Activated T-cell treated with anti-CD3 and anti-CD28 coated beads, Interleukin-2, amount 50 U/mL, for 4 hours (primary cell): ENCODE data around the gene RNU6-1. TPM values are rescaled to one million over a fixed set of nuclear protein-coding genes. Genes with fewer than 3 reads are reported as not detected.
A peak's percentile ranks its signal among the peaks of the same experiment; 100 is the strongest.

Experiments
- ATAC-seq, 2 donors: fragments of 200-7000 bp; cut with Tn5 transposase; one replicate each; pipeline ENCODE4 v1.10.0; 2021
- DNase-seq: peaks from one replicate; pipeline ENCODE4 v3.0.0-alpha.2; 2020
- H3K27me3 Mint-ChIP-seq: one replicate; pipeline ENCODE4 v1.8.0; 2021; ENCODE audit warnings: low read depth, mixed read lengths
- H3K36me3 Mint-ChIP-seq: one replicate; pipeline ENCODE4 v1.8.0; 2022; ENCODE audit warnings: mixed read lengths; ENCODE audit not compliant: insufficient read depth
- H3K4me1 Mint-ChIP-seq: one replicate; pipeline ENCODE4 v1.8.0; 2021; ENCODE audit warnings: low read depth, mixed read lengths
- H3K4me3 Mint-ChIP-seq: one replicate; pipeline ENCODE4 v1.8.0; 2021; ENCODE audit warnings: mild to moderate bottlenecking, moderate library complexity, mixed read lengths
- H3K9me3 Mint-ChIP-seq: one replicate; pipeline ENCODE4 v1.8.0; 2021; ENCODE audit warnings: mixed read lengths
- total RNA-seq, 3 donors: library from RNA; stranded (reverse); gene quantifications; one replicate each; pipeline ENCODE4 v1.2.1, GENCODE V29; 2021

Gene RNU6-1
- total RNA-seq, 3 donors from 2014 or later = not detected

DNA sequence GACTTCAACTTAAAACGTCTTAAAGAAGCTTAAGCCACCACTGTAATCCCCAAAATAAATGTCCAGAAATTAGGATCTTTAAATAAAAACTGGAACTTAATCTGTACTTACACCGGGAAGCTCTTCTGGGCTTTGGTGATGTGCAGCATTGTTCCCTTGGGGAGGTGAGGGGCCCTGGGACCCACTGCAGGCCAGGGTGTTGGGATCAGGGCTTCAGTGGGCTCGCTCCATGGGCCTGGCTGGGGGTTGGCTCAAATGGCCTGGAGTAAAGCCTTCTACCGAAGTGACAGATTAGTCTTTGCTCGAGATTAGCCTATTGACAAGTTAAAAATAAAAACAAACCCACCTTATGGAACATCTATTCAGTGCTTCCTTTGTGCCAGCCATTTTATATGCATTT lies 6.1 kb upstream of the RNU6-1 start:
- ATAC-seq (no peak), DNase-seq (no peak)
- Mint-ChIP-seq H3K9me3 (no peaks in the 10 kb centered on the region), H3K36me3 (no peaks in the 10 kb centered on the region), H3K4me1 (peaks cover 6% of the 10 kb centered on the region), H3K4me3 (no peak overlapping the region), H3K27me3 (peaks cover 5% of the 10 kb centered on the region)

DNA sequence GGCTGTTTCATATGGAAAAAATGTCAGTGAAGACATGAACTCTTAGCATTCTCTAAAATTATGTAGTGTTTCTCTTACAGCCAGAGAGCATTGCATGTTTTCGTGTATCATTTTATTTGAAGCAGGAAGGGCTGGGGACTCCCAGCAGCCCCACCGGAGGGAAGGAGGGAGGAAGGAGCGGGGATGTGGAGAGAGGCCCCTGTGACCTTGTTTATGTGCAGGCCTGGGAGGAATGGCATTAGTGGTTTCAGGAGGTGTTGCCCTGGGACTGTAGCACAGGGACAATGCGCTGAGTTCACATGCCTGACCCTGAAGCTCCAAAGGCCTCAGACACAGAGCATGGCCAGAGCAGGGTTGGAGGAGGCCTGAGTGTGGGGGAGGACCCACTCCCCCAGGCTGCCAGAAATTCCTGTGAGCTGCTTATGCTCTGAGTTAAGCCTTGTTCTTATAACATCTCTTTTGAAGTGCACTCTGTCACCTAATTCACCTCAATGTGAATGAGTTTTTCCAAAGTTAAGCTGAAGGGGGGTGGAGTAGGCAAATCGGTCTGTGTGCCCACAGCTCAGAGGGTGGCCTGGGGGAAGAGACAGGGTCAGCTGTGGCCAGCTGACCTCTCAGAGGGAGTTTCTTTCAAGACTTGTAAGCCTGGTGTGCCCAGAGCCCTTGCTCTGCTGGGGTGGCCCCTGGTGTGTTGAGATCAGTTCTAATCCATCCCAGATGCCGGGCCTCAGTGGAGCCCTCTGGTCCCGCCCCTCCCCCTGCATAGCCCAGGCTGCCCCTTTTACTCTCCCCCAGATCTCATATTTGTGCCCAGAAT lies 3.9 kb upstream of the RNU6-1 start:
- Mint-ChIP-seq H3K36me3 (no peaks in the 10 kb centered on the region), H3K9me3 (no peaks in the 10 kb centered on the region), H3K4me3 (no peak overlapping the region), H3K4me1 (peaks cover 14% of the 10 kb centered on the region), H3K27me3 (no peaks in the 10 kb centered on the region)
- DNase-seq = no peak
- ATAC-seq = no peak

DNA sequence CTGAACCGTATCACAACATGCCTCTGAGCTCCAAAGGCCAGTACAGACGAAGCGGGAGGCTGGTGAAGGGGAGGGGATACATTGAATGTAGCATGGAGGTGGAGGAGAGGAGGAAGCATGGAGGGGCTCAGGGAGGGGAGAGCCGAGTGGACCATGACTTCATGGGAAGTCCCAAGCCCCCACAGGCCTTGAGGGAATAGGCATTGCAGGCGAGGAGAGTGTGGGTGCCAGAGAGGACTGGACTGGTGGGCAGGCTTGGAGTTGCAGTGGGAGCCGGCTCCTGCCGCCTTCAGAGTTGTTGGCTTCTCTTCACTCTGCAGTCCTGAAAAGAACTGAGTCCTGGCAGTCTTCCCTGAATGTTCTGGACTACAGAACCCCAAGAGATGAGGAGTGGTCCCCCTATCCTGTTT lies 3.3 kb upstream of the RNU6-1 start:
- Mint-ChIP-seq H3K4me1 (peaks cover 19% of the 10 kb centered on the region), H3K36me3 (no peaks in the 10 kb centered on the region), H3K4me3 (no peak overlapping the region), H3K27me3 (no peaks in the 10 kb centered on the region), H3K9me3 (no peaks in the 10 kb centered on the region)
- DNase-seq = no peak
- no peak for ATAC-seq

DNA sequence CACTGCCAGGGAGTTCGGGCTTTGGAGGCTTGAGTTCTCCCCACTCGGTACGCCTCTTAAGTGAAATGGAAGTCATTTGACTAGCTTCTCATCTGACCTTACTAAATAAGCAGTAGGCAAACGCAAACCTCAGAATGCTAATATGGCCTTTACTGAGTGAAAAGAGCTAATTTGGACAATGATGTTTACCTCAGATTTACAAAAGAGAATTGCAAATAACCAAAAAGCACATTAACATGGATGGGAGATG lies 1.6 kb upstream of the RNU6-1 start:
- H3K4me3 Mint-ChIP-seq = peak overlapping the region; percentile 88
- no peak for ATAC-seq
- no peaks in the 10 kb centered on the region for H3K36me3 Mint-ChIP-seq
- H3K9me3 Mint-ChIP-seq = no peaks in the 10 kb centered on the region
- H3K27me3 Mint-ChIP-seq = peaks cover 2% of the 10 kb centered on the region
- peaks cover 21% of the 10 kb centered on the region for H3K4me1 Mint-ChIP-seq
- DNase-seq = no peak

DNA sequence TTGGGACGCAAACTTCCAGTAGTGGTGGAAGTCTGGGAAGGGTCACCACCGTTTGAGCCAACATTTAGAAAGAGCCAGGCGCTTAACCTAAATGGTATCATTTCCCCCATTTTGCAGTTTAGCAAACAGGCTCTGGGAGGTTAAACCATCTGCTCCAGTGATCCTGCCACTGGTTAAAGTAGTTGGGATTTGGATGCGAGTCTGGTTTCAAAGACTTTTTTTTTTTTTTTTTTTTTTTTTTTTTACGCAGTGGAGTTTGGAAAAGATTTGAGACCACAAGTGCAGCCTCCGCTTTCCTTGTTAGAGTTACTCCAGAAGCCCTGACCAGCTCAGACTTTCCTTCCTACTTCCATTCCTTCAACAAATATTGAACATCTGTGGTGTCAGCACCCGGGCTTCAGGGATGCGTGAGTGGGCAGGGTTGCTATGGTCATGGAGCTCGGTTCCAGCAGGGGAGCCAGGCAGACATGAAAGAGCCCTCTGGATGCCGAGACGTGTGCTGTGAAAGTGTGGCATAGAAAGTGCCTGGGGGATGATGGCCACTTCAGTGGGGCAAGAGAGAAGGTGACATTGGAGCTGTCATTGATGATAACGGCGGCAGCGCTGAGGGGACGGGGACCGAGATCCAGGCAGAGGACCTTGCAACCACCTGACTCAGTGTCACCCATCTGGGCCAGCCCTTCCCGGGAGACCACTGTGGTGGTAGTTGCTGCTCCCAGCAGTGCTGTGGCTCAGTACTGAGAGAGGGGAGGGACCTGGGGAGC lies 1.1 kb upstream of the RNU6-1 start:
- ATAC-seq (no peak), DNase-seq (no peak)
- Mint-ChIP-seq H3K27me3 (peaks cover 4% of the 10 kb centered on the region), H3K36me3 (no peaks in the 10 kb centered on the region), H3K4me3 (peak overlapping the region; percentile 88), H3K4me1 (peaks cover 25% of the 10 kb centered on the region), H3K9me3 (no peaks in the 10 kb centered on the region)

DNA sequence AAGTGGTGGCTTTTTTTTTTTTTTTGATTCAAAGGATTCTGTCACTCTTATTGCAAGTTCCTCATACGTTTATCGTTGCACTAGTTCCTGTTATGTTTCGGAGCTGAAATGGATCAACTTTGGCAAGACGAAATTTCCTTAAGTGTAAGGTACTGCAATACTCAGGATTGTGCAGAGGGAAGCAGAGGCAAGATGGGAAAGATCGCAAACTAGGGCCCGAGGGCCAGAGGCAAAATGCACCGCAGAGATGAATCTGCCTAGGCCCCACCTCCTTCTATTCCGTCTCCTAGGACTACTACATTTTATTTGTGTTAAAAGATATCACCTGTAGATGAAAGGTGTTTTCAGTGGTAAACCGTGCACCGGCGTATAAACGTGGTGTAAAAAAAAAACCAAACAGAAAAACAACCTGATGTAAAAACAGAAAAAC lies 331 bp downstream of the RNU6-1 start:
- Mint-ChIP-seq H3K27me3 (peaks cover 16% of the 10 kb centered on the region), H3K9me3 (no peaks in the 10 kb centered on the region), H3K4me3 (peak overlapping the region; percentile 88), H3K36me3 (no peaks in the 10 kb centered on the region), H3K4me1 (peaks cover 32% of the 10 kb centered on the region)
- DNase-seq (no peak), ATAC-seq (peak; percentile 18 to 24)

DNA sequence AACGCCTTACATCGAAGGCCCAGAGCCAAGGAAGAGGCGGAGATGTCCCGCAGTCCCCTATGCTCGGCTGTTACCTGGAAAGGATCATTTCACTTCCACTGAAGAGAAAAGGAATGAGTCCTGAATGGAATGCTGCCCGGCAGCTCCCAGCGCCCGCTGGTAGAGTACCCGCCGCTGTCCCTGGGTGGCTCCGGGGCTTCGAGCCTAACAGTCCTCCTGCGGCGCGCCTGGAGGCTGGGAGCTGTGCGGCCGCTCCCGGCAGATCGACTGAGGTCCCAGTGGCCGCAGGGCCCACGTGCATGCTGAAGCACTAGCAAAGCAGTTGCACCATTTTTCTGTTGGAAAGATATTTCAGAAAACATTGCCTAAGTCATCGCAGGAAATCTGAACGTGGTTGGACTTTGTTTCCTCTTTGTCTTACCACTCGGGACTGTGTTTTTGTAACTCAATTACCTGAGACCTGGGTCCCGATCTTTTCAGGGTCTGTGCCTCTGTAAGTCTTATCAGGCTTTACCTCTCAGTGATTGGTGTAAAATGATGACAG lies 984 bp downstream of the RNU6-1 start:
- Mint-ChIP-seq H3K4me1 (peaks cover 36% of the 10 kb centered on the region), H3K9me3 (no peaks in the 10 kb centered on the region), H3K27me3 (peaks cover 23% of the 10 kb centered on the region), H3K4me3 (peak overlapping the region; percentile 24), H3K36me3 (no peaks in the 10 kb centered on the region)
- DNase-seq (no peak), ATAC-seq (no peak)

DNA sequence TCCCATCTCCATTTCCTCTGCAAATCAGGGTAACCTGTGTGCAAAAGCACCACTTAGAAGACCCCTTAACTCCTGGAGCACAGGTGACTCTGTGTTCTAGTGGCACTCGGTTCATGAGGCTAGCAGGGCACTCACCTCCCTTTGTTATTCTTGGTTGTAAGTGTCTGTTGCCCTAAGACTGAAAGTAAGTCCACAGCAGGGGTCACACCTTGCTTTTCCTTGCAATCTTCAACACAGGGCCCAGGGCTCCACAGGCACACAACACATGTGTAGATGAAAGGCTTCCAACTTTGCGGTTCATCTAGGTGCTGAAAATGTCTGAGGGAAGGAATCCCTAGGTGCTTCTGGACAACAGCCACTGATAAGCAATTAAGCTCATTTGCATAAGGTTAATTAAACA lies 2.9 kb downstream of the RNU6-1 start:
- Mint-ChIP-seq H3K36me3 (no peaks in the 10 kb centered on the region), H3K4me1 (peaks cover 46% of the 10 kb centered on the region), H3K4me3 (no peak overlapping the region), H3K27me3 (peaks cover 40% of the 10 kb centered on the region), H3K9me3 (no peaks in the 10 kb centered on the region)
- no peak for ATAC-seq
- DNase-seq = no peak

DNA sequence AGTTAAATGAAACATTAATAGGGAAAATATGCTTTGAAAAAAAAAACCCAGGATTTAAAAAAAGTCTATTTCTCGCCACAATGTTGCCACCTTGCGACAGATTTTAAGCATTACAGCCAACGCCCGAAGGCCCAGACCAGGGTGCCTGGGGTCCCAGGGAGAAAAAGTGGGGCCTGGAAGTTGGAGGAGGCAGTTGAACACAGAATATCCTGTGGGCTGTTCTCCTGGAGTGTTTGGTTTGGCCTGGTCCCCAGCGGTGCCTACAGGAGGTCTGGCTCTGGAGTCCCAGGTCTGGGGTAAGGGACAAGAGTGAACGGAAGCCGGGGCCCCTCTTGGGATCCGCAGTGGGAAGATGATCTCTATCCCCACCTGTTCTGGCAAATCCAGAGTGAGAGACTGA lies 3.4 kb downstream of the RNU6-1 start:
- peaks cover 45% of the 10 kb centered on the region for H3K4me1 Mint-ChIP-seq
- H3K4me3 Mint-ChIP-seq = peak overlapping the region; percentile 76
- no peaks in the 10 kb centered on the region for H3K9me3 Mint-ChIP-seq
- peak; percentile 55 for DNase-seq
- ATAC-seq = no peak
- H3K27me3 Mint-ChIP-seq = peaks cover 43% of the 10 kb centered on the region
- H3K36me3 Mint-ChIP-seq = no peaks in the 10 kb centered on the region

DNA sequence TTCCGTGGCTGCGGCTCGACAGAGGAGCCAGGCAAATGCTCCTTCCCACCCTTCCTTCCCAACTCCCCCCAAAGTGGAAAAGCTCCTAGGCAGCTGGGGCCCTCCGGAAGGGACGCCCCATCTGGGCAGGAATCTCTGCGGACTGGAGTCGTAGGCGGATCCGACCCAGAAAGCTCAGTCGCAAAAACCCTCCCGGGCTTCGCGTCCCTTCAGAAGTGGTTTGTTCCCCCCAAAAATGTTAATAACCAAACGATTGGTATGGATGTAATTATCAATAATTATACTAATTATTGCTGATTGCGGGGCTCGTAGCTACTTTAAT lies 3.8 kb downstream of the RNU6-1 start:
- no peaks in the 10 kb centered on the region for H3K9me3 Mint-ChIP-seq
- ATAC-seq (no peak), DNase-seq (no peak)
- no peaks in the 10 kb centered on the region for H3K36me3 Mint-ChIP-seq
- H3K4me3 Mint-ChIP-seq = peak overlapping the region; percentile 76
- peaks cover 41% of the 10 kb centered on the region for H3K4me1 Mint-ChIP-seq
- H3K27me3 Mint-ChIP-seq = peaks cover 47% of the 10 kb centered on the region

DNA sequence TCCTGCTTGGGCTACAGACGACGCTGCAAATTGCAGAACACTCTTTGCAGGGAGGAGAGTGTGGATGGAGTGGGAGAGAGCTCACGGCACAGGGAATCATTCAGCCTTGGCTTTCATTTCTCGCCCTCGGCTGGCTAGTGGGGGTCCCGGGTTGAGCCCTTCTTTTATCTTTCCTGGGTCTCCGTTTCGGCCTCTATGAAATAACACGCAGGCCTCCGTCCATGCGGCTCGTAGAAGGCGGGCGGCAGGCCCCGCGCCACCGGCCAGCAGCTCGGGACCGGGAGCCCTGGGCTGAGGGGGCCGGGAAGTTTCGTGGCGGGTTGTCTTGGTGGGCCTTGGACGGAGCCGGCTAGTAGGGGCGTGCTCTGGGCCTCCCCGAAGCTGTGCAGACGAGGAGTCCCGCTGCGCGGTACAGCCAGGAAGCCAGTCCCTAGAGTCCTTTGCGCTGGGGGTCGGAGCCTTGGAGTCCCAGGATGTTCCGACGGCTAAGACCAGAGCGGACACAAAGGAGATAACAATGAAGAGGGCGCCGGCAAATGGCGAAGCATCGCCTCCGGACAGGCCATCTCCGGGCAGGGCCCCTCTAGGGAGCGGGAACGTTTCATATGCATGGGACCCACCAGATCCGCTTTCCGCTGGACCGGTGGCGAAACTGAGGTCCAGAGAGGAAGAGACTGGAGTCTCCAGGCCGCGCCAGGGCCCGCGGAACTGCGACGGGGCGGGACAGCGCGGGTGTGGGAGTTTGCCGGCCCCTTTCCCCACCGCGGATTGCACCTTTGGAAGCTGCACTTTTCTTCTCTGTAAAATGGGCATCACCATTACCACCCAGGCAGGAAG lies 4.3 kb downstream of the RNU6-1 start:
- H3K27me3 Mint-ChIP-seq = peaks cover 53% of the 10 kb centered on the region
- no peak for DNase-seq
- no peak for ATAC-seq
- peak overlapping the region; percentile 76 for H3K4me3 Mint-ChIP-seq
- H3K9me3 Mint-ChIP-seq = no peaks in the 10 kb centered on the region
- H3K36me3 Mint-ChIP-seq = no peaks in the 10 kb centered on the region
- H3K4me1 Mint-ChIP-seq = peaks cover 39% of the 10 kb centered on the region

DNA sequence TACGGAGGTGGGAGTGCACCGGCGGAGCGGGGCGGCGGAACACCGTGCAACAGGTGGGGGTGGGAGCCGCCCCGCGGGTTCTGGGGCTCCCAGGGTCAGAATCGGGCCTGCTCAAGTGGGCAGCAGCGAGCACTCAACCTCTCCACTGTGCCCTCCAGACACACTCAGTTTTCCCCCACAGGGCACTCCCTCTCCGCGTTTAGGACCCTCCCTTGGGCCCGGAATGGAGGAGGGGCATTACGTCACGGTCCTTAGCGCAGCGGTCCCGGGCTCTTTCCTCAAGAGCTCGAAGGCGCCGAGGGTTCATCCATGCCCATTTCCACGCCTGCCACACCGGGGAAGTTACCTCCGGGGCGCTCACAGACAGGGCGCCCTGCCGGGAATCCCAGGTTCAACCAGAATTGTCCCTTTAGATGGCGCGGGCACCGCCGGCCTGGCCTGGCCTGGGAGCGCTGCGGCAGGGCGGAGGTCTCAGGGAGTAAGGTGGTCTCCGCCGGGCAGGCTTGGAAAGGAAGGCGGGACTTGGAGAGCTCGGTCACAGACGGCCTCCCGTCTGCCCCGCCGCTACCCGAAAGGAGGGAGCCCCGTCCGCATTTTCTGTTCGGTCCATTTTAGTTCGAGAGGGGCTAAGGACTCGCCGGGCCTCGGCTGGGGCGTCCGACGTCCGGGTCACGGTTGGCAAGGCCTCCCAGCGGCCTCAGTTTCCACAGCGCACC lies 5.1 kb downstream of the RNU6-1 start:
- H3K36me3 Mint-ChIP-seq = no peaks in the 10 kb centered on the region
- H3K4me3 Mint-ChIP-seq = peak overlapping the region; percentile 76
- ATAC-seq = peak in 1 of 2 donors; percentile 16
- no peak for DNase-seq
- H3K27me3 Mint-ChIP-seq = peaks cover 59% of the 10 kb centered on the region
- H3K4me1 Mint-ChIP-seq = peaks cover 44% of the 10 kb centered on the region
- no peaks in the 10 kb centered on the region for H3K9me3 Mint-ChIP-seq

DNA sequence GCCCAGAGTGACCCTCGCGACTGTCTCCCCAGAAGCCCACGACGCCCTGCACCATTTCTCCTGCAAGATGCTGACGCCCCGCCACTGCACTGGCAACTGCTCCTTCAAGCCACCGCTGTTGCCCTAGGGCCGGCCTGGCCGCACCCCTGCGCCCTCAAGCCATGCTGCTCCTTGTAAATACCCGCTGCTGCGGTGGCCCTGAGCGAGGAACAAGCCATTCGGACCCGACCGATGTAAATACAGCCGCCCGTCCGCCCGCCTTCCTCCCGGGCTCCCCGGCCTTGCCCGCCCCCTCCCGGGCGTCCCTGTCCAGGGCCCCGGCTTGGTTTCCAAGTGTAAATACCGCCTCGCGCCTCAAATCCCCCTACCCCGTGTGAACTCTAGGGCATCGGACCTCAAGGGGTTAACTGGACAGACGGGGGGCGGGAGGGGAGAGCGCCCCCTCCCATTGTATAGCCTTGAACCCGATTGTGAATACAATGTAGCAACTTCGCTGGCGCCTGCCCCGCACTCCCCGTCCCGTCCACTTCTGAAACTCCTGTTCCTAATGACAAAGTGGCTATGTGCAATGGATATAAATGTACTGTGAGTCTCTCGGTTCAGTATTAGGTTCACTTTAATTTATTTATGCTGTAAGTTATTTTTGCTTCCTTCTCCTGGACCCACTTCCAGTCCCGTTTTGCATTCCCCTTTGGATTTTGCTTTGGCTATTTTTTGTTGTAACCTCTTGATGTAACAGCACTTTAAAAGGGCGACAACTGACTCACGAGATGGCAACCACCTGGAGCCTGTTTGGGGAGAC lies 5.9 kb downstream of the RNU6-1 start:
- ATAC-seq (peak in 1 of 2 donors; percentile 29), DNase-seq (no peak)
- no peaks in the 10 kb centered on the region for H3K36me3 Mint-ChIP-seq
- H3K4me1 Mint-ChIP-seq = peaks cover 45% of the 10 kb centered on the region
- no peaks in the 10 kb centered on the region for H3K9me3 Mint-ChIP-seq
- peak overlapping the region; percentile 76 for H3K4me3 Mint-ChIP-seq
- peaks cover 65% of the 10 kb centered on the region for H3K27me3 Mint-ChIP-seq
